Hepatocyte (in vitro differentiated cells): Measurements from ENCODE around the gene SRBD1. TPM values are rescaled to one million over a fixed set of nuclear protein-coding genes. Genes with fewer than 3 reads are reported as not detected.
A peak's percentile ranks its signal among the peaks of the same experiment; 100 is the strongest.

ENCODE experiments used
- DNase-seq: peaks from one replicate; pipeline ENCODE4 v3.0.0-alpha.2; 2016; ENCODE audit warnings: low spot score
- H2AFZ ChIP-seq: fragments of 200-600 bp; sonication (generic); 2 replicates; pipeline ENCODE4 v1.6.0; 2016; ENCODE audit warnings: antibody characterized with exemption, mild to moderate bottlenecking
- H3K27ac ChIP-seq: fragments of 200-600 bp; sonication (generic); 2 replicates; pipeline ENCODE4 v1.5.1; 2016; ENCODE audit warnings: mild to moderate bottlenecking
- H3K27me3 ChIP-seq: fragments of 200-600 bp; sonication (generic); 2 replicates; pipeline ENCODE4 v1.6.1; 2016
- H3K36me3 ChIP-seq: fragments of 200-600 bp; sonication (generic); replicated peaks from 2 replicates; pipeline ENCODE4 v1.5.1; 2016; ENCODE audit warnings: low read depth; ENCODE audit not compliant: insufficient read depth
- H3K4me1 ChIP-seq: fragments of 200-600 bp; sonication (generic); 2 replicates; pipeline ENCODE4 v1.5.1; 2016; ENCODE audit warnings: mild to moderate bottlenecking, moderate library complexity; ENCODE audit not compliant: insufficient read depth
- H3K4me2 ChIP-seq: fragments of 200-600 bp; sonication (generic); 2 replicates; pipeline ENCODE4 v1.6.0; 2016
- H3K4me3 ChIP-seq: fragments of 200-600 bp; sonication (generic); 2 replicates; pipeline ENCODE4 v1.5.1; 2016; ENCODE audit warnings: mild to moderate bottlenecking
- H3K79me2 ChIP-seq: fragments of 200-600 bp; sonication (generic); 2 replicates; pipeline ENCODE4 v1.6.0; 2017; ENCODE audit warnings: mild to moderate bottlenecking
- H3K9me2 ChIP-seq: fragments of 200-600 bp; sonication (generic); replicated peaks from 2 replicates; pipeline ENCODE4 v1.6.0; 2017; ENCODE audit warnings: mild to moderate bottlenecking; ENCODE audit not compliant: insufficient read depth
- H3K9me3 ChIP-seq: fragments of 200-600 bp; sonication (generic); 2 replicates; pipeline ENCODE4 v1.5.1; 2016; ENCODE audit warnings: low read depth, mild to moderate bottlenecking
- H4K20me1 ChIP-seq: fragments of 200-600 bp; sonication (generic); 2 replicates; pipeline ENCODE4 v1.6.0; 2016; ENCODE audit warnings: mild to moderate bottlenecking; ENCODE audit not compliant: insufficient read depth, poor library complexity, severe bottlenecking
- CTCF ChIP-seq: fragments of 200-600 bp; sonication (generic); IDR thresholded peaks from 2 replicates; pipeline ENCODE4 v1.5.1; 2016; ENCODE audit warnings: antibody characterized with exemption, mild to moderate bottlenecking; ENCODE audit not compliant: poor library complexity
- EZH2 ChIP-seq: fragments of 200-600 bp; sonication (generic); IDR thresholded peaks from 2 replicates; pipeline ENCODE4 v1.6.1; 2016; ENCODE audit warnings: antibody characterized with exemption, mild to moderate bottlenecking, borderline replicate concordance
- EZH2phosphoT487 ChIP-seq: fragments of 200-600 bp; sonication (generic); IDR thresholded peaks from one replicate; pipeline ENCODE4 v1.6.1; 2018; ENCODE audit warnings: antibody characterized with exemption, mild to moderate bottlenecking, low read depth, moderate library complexity; ENCODE audit not compliant: unreplicated experiment, severe bottlenecking
- WGBS: methylation state at CpG from one replicate; pipeline ENCODE4 v1.1.6; 2016; ENCODE audit warnings: low lambda C conversion rate; ENCODE audit errors: missing lambda C conversion rate; 5-methylcytosine and 5-hydroxymethylcytosine counted together
- polyA plus RNA-seq: library from polyadenylated mRNA; unstranded; fragments of >200 nt; fragmentation: Nextera tagmentation; extraction: Ambion mirVana; gene quantifications from 2 replicates; pipeline ENCODE4 v1.2.1, GENCODE V29; 2016
- total RNA-seq: library from RNA; depleted of rRNA; stranded (reverse); fragments of >200 nt; gene quantifications from 2 replicates; pipeline ENCODE4 v1.2.3, GENCODE V29; 2014

Gene SRBD1
- total and polyA plus RNA-seq, 2 experiments from 2014 or later, result 6.7 to 16.6 TPM

- H3K27ac ChIP-seq, result no peak overlapping the region
- 99% methylated on average over 4 of the region's 4 CpGs for WGBS
- no peak overlapping the region for H3K4me2 ChIP-seq
- H2AFZ ChIP-seq, result no peak overlapping the region
- no peaks in the 10 kb centered on the region for H4K20me1 ChIP-seq
- H3K79me2 ChIP-seq, result no peaks in the 10 kb centered on the region
- no peaks in the 10 kb centered on the region for H3K27me3 ChIP-seq
- TF ChIP-seq CTCF (no peak), EZH2phosphoT487 (no peak), EZH2 (no peak)
- no peak for DNase-seq
- H3K9me2 ChIP-seq, result no peaks in the 10 kb centered on the region
- no peak overlapping the region for H3K4me3 ChIP-seq
- peaks cover 8% of the 10 kb centered on the region for H3K4me1 ChIP-seq
- H3K36me3 ChIP-seq, result no peaks in the 10 kb centered on the region
- H3K9me3 ChIP-seq, result no peaks in the 10 kb centered on the region
Observed at GRCh38 chr2:45468279-45468678, 142.8 kb downstream of the SRBD1 start.

- H3K4me3 ChIP-seq, result no peak overlapping the region
- H3K9me3 ChIP-seq, result no peaks in the 10 kb centered on the region
- no peaks in the 10 kb centered on the region for H4K20me1 ChIP-seq
- WGBS, result 26% methylated on average over 1 of the region's 1 CpG
- H3K4me2 ChIP-seq, result no peak overlapping the region
- H3K79me2 ChIP-seq, result no peaks in the 10 kb centered on the region
- DNase-seq, result no peak
- peaks cover 8% of the 10 kb centered on the region for H3K4me1 ChIP-seq
- H3K27ac ChIP-seq, result no peak overlapping the region
- H3K36me3 ChIP-seq, result no peaks in the 10 kb centered on the region
- TF ChIP-seq EZH2phosphoT487 (no peak), EZH2 (no peak), CTCF (no peak)
- no peak overlapping the region for H2AFZ ChIP-seq
- H3K9me2 ChIP-seq, result no peaks in the 10 kb centered on the region
- no peaks in the 10 kb centered on the region for H3K27me3 ChIP-seq
Observed at GRCh38 chr2:45466053-45466452, 145.0 kb downstream of the SRBD1 start.

GRCh38 chr2:45460825-45461224, 150.2 kb downstream of the SRBD1 start:
- Histone ChIP-seq H3K9me3 (no peaks in the 10 kb centered on the region), H3K4me3 (no peak overlapping the region), H3K9me2 (no peaks in the 10 kb centered on the region), H3K4me1 (peaks cover 15% of the 10 kb centered on the region), H3K79me2 (no peaks in the 10 kb centered on the region), H3K27me3 (no peaks in the 10 kb centered on the region), H3K36me3 (no peaks in the 10 kb centered on the region), H3K27ac (no peak overlapping the region), H4K20me1 (no peaks in the 10 kb centered on the region), H3K4me2 (no peak overlapping the region), H2AFZ (no peak overlapping the region)
- WGBS, result 90% methylated on average over 6 of the region's 6 CpGs
- no peak for DNase-seq
- TF ChIP-seq EZH2phosphoT487 (no peak), CTCF (no peak), EZH2 (no peak)

- H3K4me1 ChIP-seq, result peaks cover 15% of the 10 kb centered on the region
- 87% methylated on average over 3 of the region's 3 CpGs for WGBS
- TF ChIP-seq EZH2phosphoT487 (no peak), CTCF (no peak), EZH2 (no peak)
- peak overlapping the region; percentile 11 for H3K27ac ChIP-seq
- no peak overlapping the region for H3K4me2 ChIP-seq
- no peak overlapping the region for H2AFZ ChIP-seq
- H3K4me3 ChIP-seq, result no peak overlapping the region
- no peaks in the 10 kb centered on the region for H3K36me3 ChIP-seq
- DNase-seq, result no peak
- H3K27me3 ChIP-seq, result no peaks in the 10 kb centered on the region
- no peaks in the 10 kb centered on the region for H4K20me1 ChIP-seq
- H3K79me2 ChIP-seq, result no peaks in the 10 kb centered on the region
- H3K9me3 ChIP-seq, result no peaks in the 10 kb centered on the region
- no peaks in the 10 kb centered on the region for H3K9me2 ChIP-seq
Observed at GRCh38 chr2:45459860-45460259, 151.2 kb downstream of the SRBD1 start.
